Progenitor cell of endocrine pancreas (in vitro differentiated cells): Measurements from ENCODE around the gene BCL2. TPM values are rescaled to one million over a fixed set of nuclear protein-coding genes. Genes with fewer than 3 reads are reported as not detected.

Experiments
- DNase-seq: peaks from one replicate; pipeline ENCODE4 v3.0.0; 2021; ENCODE audit warnings: low spot score; ENCODE audit not compliant: unreplicated experiment
- H3K27ac Mint-ChIP-seq: 2 replicates; pipeline ENCODE4 v1.8.0; 2021; ENCODE audit warnings: mild to moderate bottlenecking, moderate library complexity, mixed read lengths
- H3K27me3 Mint-ChIP-seq: 2 replicates; pipeline ENCODE4 v1.8.0; 2021; ENCODE audit warnings: mixed read lengths
- H3K36me3 Mint-ChIP-seq: 2 replicates; pipeline ENCODE4 v1.8.0; 2022; ENCODE audit warnings: mixed read lengths; ENCODE audit not compliant: insufficient read depth
- H3K4me1 Mint-ChIP-seq: 2 replicates; pipeline ENCODE4 v1.8.0; 2021; ENCODE audit warnings: low read depth, mixed read lengths
- H3K4me3 Mint-ChIP-seq: 2 replicates; pipeline ENCODE4 v1.8.0; 2021; ENCODE audit warnings: low read depth, mild to moderate bottlenecking, moderate library complexity, mixed read lengths
- H3K9me3 Mint-ChIP-seq: 2 replicates; pipeline ENCODE4 v1.8.0; 2021; ENCODE audit warnings: low read depth, mixed read lengths
- CTCF ChIP-seq: fragments of 200-600 bp; sonication (generic); IDR thresholded peaks from one replicate; pipeline ENCODE4 v1.5.0; 2021; ENCODE audit warnings: antibody characterized with exemption, mild to moderate bottlenecking; ENCODE audit not compliant: unreplicated experiment
- total RNA-seq: library from RNA; stranded (reverse); gene quantifications from 2 replicates; pipeline ENCODE4 v1.2.1, GENCODE V29; 2021

BCL2 gene
- total RNA-seq, 1 donor from 2014 or later, result 3.8 TPM

DNA sequence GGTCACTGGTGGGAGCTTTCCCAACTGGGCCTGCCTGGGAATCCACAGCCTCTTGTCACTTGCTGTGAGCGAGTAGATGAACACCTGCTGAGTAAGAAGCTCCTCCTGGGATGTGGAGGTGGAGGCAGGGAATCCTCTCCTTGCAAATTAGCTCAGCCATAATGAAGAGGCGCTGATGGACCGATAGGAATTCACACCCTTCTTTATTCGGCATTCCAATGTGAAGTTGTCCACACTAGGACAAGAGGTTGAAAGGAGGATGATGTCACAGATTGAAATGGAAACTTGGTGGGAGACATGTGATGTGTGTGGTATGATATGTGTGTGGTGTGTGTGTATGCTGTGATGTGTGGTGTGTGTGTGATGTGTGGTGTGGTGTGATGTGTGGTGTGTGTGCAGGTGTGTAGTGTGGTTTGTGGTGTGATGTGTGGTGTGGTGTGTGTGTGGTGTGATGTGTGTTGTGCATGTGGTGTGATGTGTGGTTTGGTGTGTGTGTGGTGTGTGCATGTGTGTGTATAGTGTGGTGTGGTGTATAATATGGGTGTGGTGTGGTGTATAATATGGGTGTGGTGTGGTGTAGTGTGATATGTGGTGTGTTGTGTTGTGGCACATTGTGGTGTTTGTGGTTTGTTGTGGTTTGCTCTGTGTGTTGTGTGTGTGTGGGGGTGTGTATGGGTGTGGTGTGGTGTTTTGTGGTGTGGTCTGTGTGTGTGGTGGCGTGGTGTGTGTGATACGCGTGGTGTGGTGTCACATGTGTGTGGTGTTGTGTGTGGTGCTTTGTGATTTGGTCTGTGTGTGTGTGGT, 216.4 kb downstream of the BCL2 start:
- no peak for TF ChIP-seq CTCF
- Mint-ChIP-seq H3K27me3 (no peaks in the 10 kb centered on the region), H3K4me3 (no peak overlapping the region), H3K36me3 (no peaks in the 10 kb centered on the region), H3K4me1 (peaks cover 18% of the 10 kb centered on the region), H3K9me3 (no peaks in the 10 kb centered on the region), H3K27ac (no peak overlapping the region)
- DNase-seq, result no peak

GRCh38 chr18:63100630-63101055, 218.9 kb downstream of the BCL2 start:
- TF ChIP-seq CTCF, result no peak
- no peak for DNase-seq
- H3K36me3 Mint-ChIP-seq, result no peaks in the 10 kb centered on the region
- H3K27me3 Mint-ChIP-seq, result peaks cover 3% of the 10 kb centered on the region
- no peak overlapping the region for H3K4me3 Mint-ChIP-seq
- no peaks in the 10 kb centered on the region for H3K9me3 Mint-ChIP-seq
- H3K27ac Mint-ChIP-seq, result no peak overlapping the region
- peaks cover 18% of the 10 kb centered on the region for H3K4me1 Mint-ChIP-seq

DNA sequence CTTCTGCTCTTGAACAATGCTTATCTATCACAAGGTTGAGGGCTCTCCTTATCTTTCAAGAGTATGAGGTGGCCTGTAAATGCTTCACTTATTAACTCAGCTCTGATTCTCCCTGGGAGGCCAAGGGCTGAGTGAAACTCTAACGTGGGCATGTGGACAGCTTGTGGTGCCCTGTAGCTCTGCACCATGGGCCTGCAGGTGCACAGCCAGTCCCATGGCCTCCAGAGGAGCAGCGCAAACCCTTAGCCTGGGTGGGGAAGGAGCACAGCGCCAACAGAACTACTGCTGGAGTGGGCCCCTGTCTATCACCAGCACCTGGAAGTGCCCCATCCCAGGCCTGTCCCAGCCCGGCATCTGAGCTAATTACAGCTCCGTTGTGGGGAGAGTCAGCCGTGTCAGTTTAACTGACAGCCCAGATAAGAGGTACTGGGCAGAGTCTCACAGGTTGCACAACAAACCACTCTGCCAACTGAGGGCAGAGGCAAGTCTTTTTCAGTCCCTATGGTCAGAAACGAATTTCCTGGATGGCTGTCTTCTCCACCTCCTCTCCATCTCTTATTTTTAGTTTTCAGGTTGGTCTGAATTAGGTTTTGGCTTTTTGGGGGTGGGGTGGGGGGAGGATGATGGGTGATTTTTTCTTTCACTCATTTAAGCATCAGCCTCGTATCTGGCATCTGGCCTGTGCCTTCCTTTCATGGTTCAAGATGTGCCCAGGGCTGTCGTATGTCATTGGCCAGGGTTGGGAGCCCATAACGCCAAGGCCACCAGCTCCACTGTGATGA, 219.5 kb downstream of the BCL2 start:
- peaks cover 18% of the 10 kb centered on the region for H3K4me1 Mint-ChIP-seq
- no peaks in the 10 kb centered on the region for H3K36me3 Mint-ChIP-seq
- peak overlapping the region; percentile 40 for H3K27ac Mint-ChIP-seq
- H3K9me3 Mint-ChIP-seq, result no peaks in the 10 kb centered on the region
- no peak for TF ChIP-seq CTCF
- no peak for DNase-seq
- no peak overlapping the region for H3K4me3 Mint-ChIP-seq
- peaks cover 3% of the 10 kb centered on the region for H3K27me3 Mint-ChIP-seq

- H3K27ac Mint-ChIP-seq, result no peak overlapping the region
- H3K4me1 Mint-ChIP-seq, result peaks cover 18% of the 10 kb centered on the region
- DNase-seq, result no peak
- H3K9me3 Mint-ChIP-seq, result no peaks in the 10 kb centered on the region
- no peaks in the 10 kb centered on the region for H3K36me3 Mint-ChIP-seq
- no peak overlapping the region for H3K4me3 Mint-ChIP-seq
- H3K27me3 Mint-ChIP-seq, result peaks cover 3% of the 10 kb centered on the region
- TF ChIP-seq CTCF, result no peak
Observed at GRCh38 chr18:63099091-63099840, 220.3 kb downstream of the BCL2 start.
